Loucy (cell line): ENCODE results near the gene ACSM4.

Experiments
- H2AFZ ChIP-seq: fragments of 200-600 bp; sonication (generic); 2 replicates; pipeline ENCODE4 v1.6.0; 2016; ENCODE audit warnings: antibody characterized with exemption, mild to moderate bottlenecking, low read length, moderate library complexity
- H3F3A ChIP-seq: fragments of 200-600 bp; 2 replicates; pipeline ENCODE4 v1.6.0; 2016; ENCODE audit warnings: antibody characterized with exemption, low read depth, mild to moderate bottlenecking
- H3K27me3 ChIP-seq: fragments of 200-600 bp; sonication (generic); 2 replicates; pipeline ENCODE4 v1.6.1; 2014; ENCODE audit warnings: low read length, mild to moderate bottlenecking; ENCODE audit not compliant: insufficient read depth, poor library complexity, severe bottlenecking
- H3K36me3 ChIP-seq: fragments of 200-600 bp; sonication (generic); 2 replicates; pipeline ENCODE4 v1.6.1; 2016; ENCODE audit warnings: low read length; ENCODE audit not compliant: insufficient read depth
- H3K4me1 ChIP-seq: fragments of 200-600 bp; sonication (generic); 2 replicates; pipeline ENCODE4 v1.5.1; 2014; ENCODE audit warnings: low read length, mild to moderate bottlenecking; ENCODE audit not compliant: insufficient read depth, poor library complexity, severe bottlenecking
- H3K4me2 ChIP-seq: fragments of 200-600 bp; sonication (generic); 2 replicates; pipeline ENCODE4 v1.6.0; 2014; ENCODE audit warnings: antibody characterized with exemption, low read length, low read depth, mild to moderate bottlenecking; ENCODE audit not compliant: poor library complexity, severe bottlenecking
- H3K4me3 ChIP-seq: fragments of 200-600 bp; sonication (generic); 2 replicates; pipeline ENCODE4 v1.5.1; 2014; ENCODE audit warnings: low read length, mild to moderate bottlenecking, mixed read lengths; ENCODE audit not compliant: poor library complexity, severe bottlenecking
- H3K79me2 ChIP-seq: fragments of 200-600 bp; sonication (generic); 2 replicates; pipeline ENCODE4 v1.6.1; 2014; ENCODE audit warnings: low read length; ENCODE audit not compliant: insufficient read depth
- H3K9ac ChIP-seq: fragments of 200-600 bp; sonication (generic); 2 replicates; pipeline ENCODE4 v1.6.0; 2014; ENCODE audit warnings: mild to moderate bottlenecking, low read depth, low read length, moderate library complexity; ENCODE audit not compliant: poor library complexity, severe bottlenecking
- H3K9me2 ChIP-seq: fragments of 200-600 bp; sonication (generic); replicated peaks from 2 replicates; pipeline ENCODE4 v1.6.1; 2016; ENCODE audit warnings: low read depth, low read length, mixed read lengths
- H3K9me3 ChIP-seq: fragments of 200-600 bp; sonication (generic); 2 replicates; pipeline ENCODE4 v1.6.1; 2014; ENCODE audit warnings: mild to moderate bottlenecking, antibody characterized with exemption, low read length, low read depth; ENCODE audit not compliant: insufficient read depth
- H4K20me1 ChIP-seq: fragments of 200-600 bp; sonication (generic); 2 replicates; pipeline ENCODE4 v1.6.0; 2014; ENCODE audit warnings: antibody characterized with exemption, low read length, mild to moderate bottlenecking; ENCODE audit not compliant: insufficient read depth, poor library complexity, severe bottlenecking
- CTCF ChIP-seq: fragments of 200-600 bp; sonication (generic); conservative IDR thresholded peaks from 2 replicates; pipeline ENCODE4 v1.5.1; 2014; ENCODE audit warnings: mild to moderate bottlenecking, antibody characterized with exemption, low read length
- EZH2phosphoT487 ChIP-seq: fragments of 200-600 bp; IDR thresholded peaks from 2 replicates; pipeline ENCODE4 v1.6.1; 2018; ENCODE audit warnings: antibody characterized with exemption, mild to moderate bottlenecking, moderate library complexity, borderline replicate concordance

The ACSM4 gene

GRCh38 chr12:7349418-7349817, 45.5 kb downstream of the ACSM4 start:
- no peaks in the 10 kb centered on the region for H3K9me2 ChIP-seq
- peaks cover 69% of the 10 kb centered on the region for H3K27me3 ChIP-seq
- no peaks in the 10 kb centered on the region for H3K36me3 ChIP-seq
- H2AFZ ChIP-seq: no peak overlapping the region
- H3K9ac ChIP-seq: no peak overlapping the region
- no peaks in the 10 kb centered on the region for H3F3A ChIP-seq
- no peak overlapping the region for H3K4me3 ChIP-seq
- TF ChIP-seq CTCF: no peak
- TF ChIP-seq EZH2phosphoT487: no peak
- H3K4me1 ChIP-seq: peaks cover 10% of the 10 kb centered on the region
- no peaks in the 10 kb centered on the region for H3K79me2 ChIP-seq
- H3K9me3 ChIP-seq: peaks cover under 1% of the 10 kb centered on the region; the same call in 1 of the 2 replicates
- H3K4me2 ChIP-seq: no peak overlapping the region
- H4K20me1 ChIP-seq: no peaks in the 10 kb centered on the region

- no peak overlapping the region for H3K4me2 ChIP-seq
- H3K4me3 ChIP-seq: no peak overlapping the region
- H2AFZ ChIP-seq: no peak overlapping the region
- no peak overlapping the region for H3K9ac ChIP-seq
- H4K20me1 ChIP-seq: no peaks in the 10 kb centered on the region
- TF ChIP-seq EZH2phosphoT487 (no peak), CTCF (no peak)
- H3F3A ChIP-seq: no peaks in the 10 kb centered on the region
- peaks cover 76% of the 10 kb centered on the region for H3K27me3 ChIP-seq
- no peaks in the 10 kb centered on the region for H3K36me3 ChIP-seq
- peaks cover 10% of the 10 kb centered on the region for H3K4me1 ChIP-seq
- no peaks in the 10 kb centered on the region for H3K9me3 ChIP-seq
- H3K9me2 ChIP-seq: no peaks in the 10 kb centered on the region
- H3K79me2 ChIP-seq: no peaks in the 10 kb centered on the region
Observed at GRCh38 chr12:7351177-7351576, 47.3 kb downstream of the ACSM4 start.

GRCh38 chr12:7352661-7353060, 48.8 kb downstream of the ACSM4 start:
- TF ChIP-seq CTCF (no peak), EZH2phosphoT487 (no peak)
- Histone ChIP-seq H3K4me2 (no peak overlapping the region), H3K9ac (no peak overlapping the region), H3K4me1 (no peaks in the 10 kb centered on the region), H3K9me3 (no peaks in the 10 kb centered on the region), H3K79me2 (no peaks in the 10 kb centered on the region), H4K20me1 (no peaks in the 10 kb centered on the region), H3K9me2 (no peaks in the 10 kb centered on the region), H3K36me3 (no peaks in the 10 kb centered on the region), H2AFZ (no peak overlapping the region), H3K4me3 (no peak overlapping the region), H3F3A (no peaks in the 10 kb centered on the region), H3K27me3 (peaks cover 90% of the 10 kb centered on the region)
